SH-SY5Y (cell line): ENCODE results near the gene MSRB3.

Source experiments
- GATA2 ChIP-seq: IDR thresholded peaks from 2 replicates; pipeline ENCODE4 v1.6.1; 2011; ENCODE audit warnings: mild to moderate bottlenecking, low read depth, low read length
- GATA3 ChIP-seq: IDR thresholded peaks from 2 replicates; pipeline ENCODE4 v1.6.1; 2011; ENCODE audit warnings: low read depth, mild to moderate bottlenecking, low read length, moderate library complexity

DNA sequence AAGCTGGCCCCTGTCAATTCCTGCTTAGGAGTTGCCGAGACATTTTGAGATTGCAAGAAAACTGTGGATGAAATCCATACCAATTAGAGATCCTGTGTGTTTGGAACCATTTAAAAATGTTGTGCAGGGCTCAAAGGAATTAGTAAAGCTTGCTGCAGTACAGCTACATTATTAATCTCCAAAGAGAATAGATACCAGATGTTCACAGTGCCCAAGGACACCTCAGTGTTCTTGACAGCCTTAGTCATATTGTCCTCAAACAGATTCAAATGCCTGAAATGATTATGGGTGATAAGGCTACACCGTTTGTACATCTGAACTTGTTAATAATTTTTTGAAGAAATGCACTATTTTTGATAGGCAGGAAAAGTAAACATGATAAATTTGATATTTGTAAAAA lies 164.6 kb downstream of the MSRB3 start:
- no peak for TF ChIP-seq GATA3
- no peak for TF ChIP-seq GATA2
